Measurements from ENCODE around the gene SEPTIN3.
"Not testable (repeated sequence)": the region's sequence is repeated elsewhere in the genome, so short reads cannot be mapped to it uniquely, and the experiment has no call there.

The SEPTIN3 gene

DNA sequence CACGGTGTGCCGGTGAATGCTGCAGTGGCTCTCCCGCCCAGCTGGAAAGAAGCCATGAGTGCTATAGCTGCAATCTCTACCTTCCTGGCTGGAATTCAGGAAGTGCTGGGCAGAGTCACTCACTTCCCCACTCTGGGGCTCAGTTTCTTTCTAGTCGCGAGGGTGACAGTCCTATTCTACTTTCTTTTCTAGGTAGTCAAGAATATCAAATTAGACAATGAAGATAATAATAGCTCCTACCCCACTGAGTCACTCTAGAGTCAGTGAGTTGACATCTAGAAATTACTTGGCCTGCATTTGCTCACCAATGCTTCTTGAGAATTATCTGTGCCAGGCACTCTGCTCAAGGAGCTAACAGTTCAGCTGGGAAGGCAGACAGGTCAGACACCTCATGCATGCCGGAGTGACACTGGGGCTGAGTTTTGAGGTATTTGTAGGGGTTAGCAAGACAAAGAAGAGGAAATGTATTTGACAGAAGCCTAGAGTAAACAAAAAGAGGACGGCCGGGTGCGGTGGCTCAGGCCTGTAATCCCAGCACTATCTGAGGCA, 25.5 kb upstream of the SEPTIN3 start:
- TF ChIP-seq, protein P1, sequence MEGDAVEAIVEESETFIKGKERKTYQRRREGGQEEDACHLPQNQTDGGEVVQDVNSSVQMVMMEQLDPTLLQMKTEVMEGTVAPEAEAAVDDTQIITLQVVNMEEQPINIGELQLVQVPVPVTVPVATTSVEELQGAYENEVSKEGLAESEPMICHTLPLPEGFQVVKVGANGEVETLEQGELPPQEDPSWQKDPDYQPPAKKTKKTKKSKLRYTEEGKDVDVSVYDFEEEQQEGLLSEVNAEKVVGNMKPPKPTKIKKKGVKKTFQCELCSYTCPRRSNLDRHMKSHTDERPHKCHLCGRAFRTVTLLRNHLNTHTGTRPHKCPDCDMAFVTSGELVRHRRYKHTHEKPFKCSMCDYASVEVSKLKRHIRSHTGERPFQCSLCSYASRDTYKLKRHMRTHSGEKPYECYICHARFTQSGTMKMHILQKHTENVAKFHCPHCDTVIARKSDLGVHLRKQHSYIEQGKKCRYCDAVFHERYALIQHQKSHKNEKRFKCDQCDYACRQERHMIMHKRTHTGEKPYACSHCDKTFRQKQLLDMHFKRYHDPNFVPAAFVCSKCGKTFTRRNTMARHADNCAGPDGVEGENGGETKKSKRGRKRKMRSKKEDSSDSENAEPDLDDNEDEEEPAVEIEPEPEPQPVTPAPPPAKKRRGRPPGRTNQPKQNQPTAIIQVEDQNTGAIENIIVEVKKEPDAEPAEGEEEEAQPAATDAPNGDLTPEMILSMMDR (IDR thresholded peaks at IDR 0.05; ENCODE audit: extremely low read depth, insufficient read depth, missing control alignments), result no peak
- in situ Hi-C loops (cut with MboI; ENCODE audit: low pct_unique_long_range_greater_than_20kb, low sequenced_read_pairs, unreplicated experiment), result loop anchor here (10.0 kb wide), 2 partner anchors 109 to 249 kb away; partner anchors contain the start of genes MEI1 and SREBF2

DNA sequence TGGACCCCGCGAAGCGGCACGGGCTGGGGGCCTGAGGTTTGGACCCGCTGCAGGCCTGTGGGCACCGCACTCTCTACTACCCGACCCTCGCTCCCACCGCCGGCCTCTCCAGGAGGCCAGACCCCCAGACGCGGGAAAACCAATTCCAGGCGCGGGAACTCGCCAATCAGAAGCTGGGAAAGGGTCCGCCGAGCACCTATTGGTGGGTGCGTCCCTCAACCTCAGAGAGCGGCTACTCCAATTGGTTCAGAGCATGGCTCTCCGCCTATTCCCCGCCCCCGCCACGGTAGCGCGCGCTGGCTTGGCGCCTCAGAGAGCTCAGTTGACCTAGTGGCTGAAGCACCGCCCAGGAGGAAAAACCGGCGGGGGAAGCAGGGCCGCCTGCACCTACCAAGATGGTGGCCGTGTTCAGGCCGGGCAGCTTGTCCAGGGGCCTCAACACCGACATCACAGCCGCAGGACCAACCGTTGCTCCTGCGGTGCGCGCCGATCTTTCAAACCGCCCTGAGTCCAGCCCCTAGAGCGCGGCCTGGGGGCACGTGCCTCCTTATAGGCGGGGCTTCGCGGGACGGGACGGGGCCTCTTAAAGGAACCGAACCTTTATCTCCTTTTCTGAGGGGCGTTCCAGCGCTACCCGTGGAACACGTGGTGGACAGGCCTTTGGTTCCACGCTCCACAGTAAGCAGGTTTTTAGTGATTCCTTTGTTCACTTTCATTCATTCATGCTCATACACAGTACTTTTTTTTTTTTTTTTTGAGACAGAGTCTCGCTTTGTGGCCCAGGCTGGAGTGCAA, 22.4 kb upstream of the SEPTIN3 start, which contains the start of gene CENPM:
Gene CENPM (minus strand): TSS at position 524 of the 795 bp plus-strand sequence. CDS start 76 bp downstream, at position 448.
- TF ChIP-seq, protein P1 (IDR thresholded peaks at IDR 0.05; ENCODE audit: extremely low read depth, insufficient read depth, missing control alignments), result no peak
- DNase-seq (ENCODE audit: low spot score), result peak; percentile 82
- in situ Hi-C loops (cut with MboI; ENCODE audit: low pct_unique_long_range_greater_than_20kb, low sequenced_read_pairs, unreplicated experiment), result loop anchor here (10.0 kb wide), 2 partner anchors 112 to 252 kb away; partner anchors contain the start of genes MEI1 and SREBF2

More for the DNA sequence above, 25.5 kb upstream of the SEPTIN3 start:
- no peak for DNase-seq (ENCODE audit: low spot score)

DNA sequence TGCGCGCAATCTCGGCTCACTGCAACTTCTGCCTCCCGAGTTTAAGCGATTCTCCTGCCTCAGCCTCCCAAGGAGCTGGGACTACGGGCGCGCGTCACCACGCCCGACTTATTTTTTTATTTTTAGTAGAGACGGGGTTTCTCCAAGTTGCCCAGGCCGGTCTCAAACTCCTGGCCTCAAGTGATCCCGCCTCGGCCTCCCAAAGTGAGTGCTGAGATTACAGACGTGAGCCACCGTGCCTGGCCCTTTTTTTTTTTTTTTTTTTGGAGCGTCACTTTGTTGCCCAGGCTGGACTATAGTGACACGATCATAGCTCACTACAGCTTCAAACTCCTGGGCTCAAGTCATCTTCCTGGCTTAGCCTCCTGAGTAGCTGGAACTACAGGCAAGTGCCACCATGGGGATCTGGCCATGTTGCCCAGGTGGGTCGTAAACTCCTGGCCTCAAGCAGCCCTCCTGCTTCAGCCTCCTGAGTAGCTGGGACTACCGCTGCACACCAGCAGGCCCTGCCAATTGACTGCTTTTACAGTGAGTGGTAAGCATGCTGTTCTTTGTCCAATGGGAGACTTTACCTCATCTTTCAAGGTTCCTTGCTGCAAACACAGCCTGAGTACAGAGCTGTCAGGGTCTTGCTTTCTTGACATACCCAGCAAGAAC, 21.7 kb upstream of the SEPTIN3 start:
- no peak for DNase-seq (ENCODE audit: low spot score)
- TF ChIP-seq, protein P1 (IDR thresholded peaks at IDR 0.05; ENCODE audit: extremely low read depth, insufficient read depth, missing control alignments), result no peak
- in situ Hi-C loops (cut with MboI; ENCODE audit: low pct_unique_long_range_greater_than_20kb, low sequenced_read_pairs, unreplicated experiment), result loop anchor here (10.0 kb wide), 2 partner anchors 113 to 253 kb away; partner anchors contain the start of genes MEI1 and SREBF2

DNA sequence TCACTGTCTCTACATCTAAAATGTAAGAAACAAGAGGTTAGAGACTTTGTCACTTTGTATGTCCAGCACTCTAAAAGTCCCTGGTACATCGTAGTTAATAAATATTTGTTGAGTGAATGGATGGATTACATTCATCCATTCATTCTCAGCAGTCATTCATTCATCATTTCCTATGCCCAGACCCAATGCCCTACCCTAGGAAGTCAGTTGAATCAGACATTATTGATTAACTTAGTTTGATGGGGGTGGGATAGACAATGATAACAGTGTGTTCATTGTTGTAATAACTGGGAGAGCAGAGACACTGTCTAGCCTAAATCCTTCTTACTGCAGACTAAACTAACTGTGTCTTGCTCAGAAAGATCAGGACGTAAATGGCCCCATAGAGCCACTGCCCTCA, 21.1 kb upstream of the SEPTIN3 start:
- TF ChIP-seq, protein P1 (IDR thresholded peaks at IDR 0.05; ENCODE audit: extremely low read depth, insufficient read depth, missing control alignments), result no peak
- in situ Hi-C loops (cut with MboI; ENCODE audit: low pct_unique_long_range_greater_than_20kb, low sequenced_read_pairs, unreplicated experiment), result loop anchor here (10.0 kb wide), 2 partner anchors 113 to 253 kb away; partner anchors contain the start of genes MEI1 and SREBF2
- no peak for DNase-seq (ENCODE audit: low spot score)

DNA sequence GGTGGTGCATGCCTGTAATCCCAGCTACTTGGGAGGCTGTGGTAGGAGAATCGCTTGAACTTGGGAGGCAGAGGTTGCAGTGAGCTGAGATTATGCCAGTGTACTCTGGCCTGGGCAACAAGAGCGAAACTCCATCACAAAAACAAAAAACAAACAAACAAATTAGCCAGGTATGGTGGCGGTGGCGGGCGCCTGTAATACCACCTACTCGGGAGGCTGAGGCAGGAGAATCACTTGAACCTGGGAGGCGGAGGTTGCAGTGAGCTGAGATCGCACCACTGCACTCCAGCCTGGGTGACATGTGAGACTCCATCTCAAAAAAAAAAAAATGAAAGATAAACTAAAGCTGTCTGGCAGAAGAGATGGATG, 20.3 kb upstream of the SEPTIN3 start:
- in situ Hi-C loops (cut with MboI; ENCODE audit: low pct_unique_long_range_greater_than_20kb, low sequenced_read_pairs, unreplicated experiment), result loop anchor here (10.0 kb wide), 2 partner anchors 114 to 254 kb away; partner anchors contain the start of genes MEI1 and SREBF2
- DNase-seq (ENCODE audit: low spot score), result not testable (repeated sequence)

DNA sequence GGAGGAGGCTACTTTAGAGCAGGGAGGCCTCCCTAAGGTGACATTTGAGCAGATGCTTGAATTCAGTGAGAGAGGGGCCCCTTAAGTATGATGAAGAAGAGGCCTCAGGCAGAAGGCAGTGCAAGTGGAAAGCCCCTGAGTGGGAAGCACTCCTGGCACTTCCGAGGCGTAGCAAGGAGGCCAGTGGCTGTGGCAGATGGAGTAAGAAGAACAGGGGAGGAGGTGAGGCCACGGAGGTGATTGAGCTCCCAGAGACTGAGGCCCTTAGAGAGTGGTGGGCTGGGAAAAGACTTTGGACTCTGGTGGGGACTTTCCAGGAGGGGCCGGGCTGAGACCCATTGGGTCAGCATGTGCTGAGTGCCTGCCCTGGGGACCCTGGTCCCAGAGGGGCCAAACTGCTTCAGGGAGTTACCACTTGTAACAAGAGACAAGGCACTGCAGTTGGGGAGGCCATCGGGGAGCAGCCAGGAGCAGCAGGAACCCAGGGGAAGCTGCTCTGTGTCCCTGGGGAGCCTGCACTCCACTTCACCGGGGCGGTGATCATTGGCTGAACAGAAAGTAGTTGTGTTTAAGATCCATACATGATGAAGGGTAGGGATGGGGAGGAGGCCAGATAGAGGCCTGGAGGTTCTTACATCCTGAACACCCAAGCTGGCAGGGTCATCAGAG, 19.8 kb upstream of the SEPTIN3 start:
- DNase-seq (ENCODE audit: low spot score), result no peak
- TF ChIP-seq, protein P1 (IDR thresholded peaks at IDR 0.05; ENCODE audit: extremely low read depth, insufficient read depth, missing control alignments), result no peak
- in situ Hi-C loops (cut with MboI; ENCODE audit: low pct_unique_long_range_greater_than_20kb, low sequenced_read_pairs, unreplicated experiment), result loop anchor here (10.0 kb wide), 2 partner anchors 115 to 255 kb away; partner anchors contain the start of genes MEI1 and SREBF2
